Skeletal muscle tissue (tissue), 4 donors: ENCODE measurements around the gene SMU1. TPM values are rescaled to one million over a fixed set of nuclear protein-coding genes. Genes with fewer than 3 reads are reported as not detected.
A peak's percentile ranks its signal among the peaks of the same experiment; 100 is the strongest.

Source experiments
- H3K27ac ChIP-seq: one replicate; pipeline ENCODE4 v1.7.0; 2013; ENCODE audit warnings: mild to moderate bottlenecking, low read depth, low read length, inconsistent platforms
- H3K27me3 ChIP-seq, 3 donors: one replicate each; pipeline ENCODE4 v1.7.0; 2013; ENCODE audit warnings: low read length in 3 of 3; ENCODE audit not compliant: control insufficient read depth in 3 of 3, insufficient read depth in 3 of 3
- H3K36me3 ChIP-seq, 3 donors: one replicate each; pipeline ENCODE4 v1.7.0; 2013; ENCODE audit warnings: low read length in 3 of 3; ENCODE audit not compliant: control insufficient read depth in 3 of 3, insufficient read depth in 3 of 3
- H3K4me1 ChIP-seq, 3 donors: one replicate each; pipeline ENCODE4 v1.7.0; 2013; ENCODE audit warnings: low read length in 3 of 3, mild to moderate bottlenecking in 3 of 3; ENCODE audit not compliant: control insufficient read depth in 3 of 3, insufficient read depth in 3 of 3
- H3K4me3 ChIP-seq, 3 donors: one replicate each; pipeline ENCODE4 v1.7.0; 2013; ENCODE audit warnings: low read length in 3 of 3
- H3K9ac ChIP-seq, 3 donors: one replicate each; pipeline ENCODE4 v1.7.0; 2013; ENCODE audit warnings: low read length in 3 of 3, mild to moderate bottlenecking in 3 of 3, moderate library complexity in 2 of 3, low read depth in 1 of 3
- H3K9me3 ChIP-seq, 3 donors: one replicate each; pipeline ENCODE4 v1.7.0; 2013; ENCODE audit warnings: low read length in 3 of 3; ENCODE audit not compliant: control insufficient read depth in 3 of 3
- total RNA-seq: library from RNA; depleted of rRNA; stranded (reverse); fragments of >200 nt; gene quantifications from one replicate; pipeline ENCODE4 v1.2.3, GENCODE V29; 2014
- donor health status: Osteomylitis.

The SMU1 gene
- total RNA-seq, 1 donor from 2014 or later = 30.3 TPM

DNA sequence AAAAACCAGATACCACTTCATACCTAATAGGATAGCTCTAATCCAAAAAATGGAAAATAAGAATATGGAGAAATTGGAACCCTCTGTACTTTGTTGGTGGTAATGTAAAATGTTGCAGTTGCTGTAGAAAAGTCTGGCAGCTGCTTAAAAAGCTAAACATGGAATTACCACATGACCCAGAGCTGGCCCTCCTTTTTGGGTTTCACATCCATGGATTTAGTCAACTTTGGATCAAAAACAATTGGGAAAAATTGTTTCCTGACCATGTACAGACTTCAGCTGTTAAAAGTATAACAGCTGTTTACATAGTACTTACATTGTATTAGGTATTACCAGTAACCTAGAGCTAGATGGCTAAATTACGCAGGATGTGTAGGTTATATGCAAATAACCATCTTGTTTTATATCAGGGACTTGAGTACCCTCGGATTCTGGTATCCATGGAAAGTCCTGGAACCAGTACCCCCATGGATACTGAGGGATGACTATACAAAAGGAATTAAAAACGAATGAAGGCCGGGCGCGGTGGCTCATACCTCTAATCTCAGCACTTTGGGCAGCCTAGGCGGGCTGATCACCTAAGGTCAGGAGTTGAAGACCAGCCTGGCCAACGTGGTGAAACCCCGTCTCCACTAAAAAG is 35.6 kb downstream of the SMU1 start:
- Histone ChIP-seq H3K27ac (no peak overlapping the region), H3K4me1 (peaks cover 0 to 11% (median 11%) of the 10 kb centered on the region in 3 donors), H3K36me3 (peaks cover 20 to 38% (median 36%) of the 10 kb centered on the region in 3 donors)

DNA sequence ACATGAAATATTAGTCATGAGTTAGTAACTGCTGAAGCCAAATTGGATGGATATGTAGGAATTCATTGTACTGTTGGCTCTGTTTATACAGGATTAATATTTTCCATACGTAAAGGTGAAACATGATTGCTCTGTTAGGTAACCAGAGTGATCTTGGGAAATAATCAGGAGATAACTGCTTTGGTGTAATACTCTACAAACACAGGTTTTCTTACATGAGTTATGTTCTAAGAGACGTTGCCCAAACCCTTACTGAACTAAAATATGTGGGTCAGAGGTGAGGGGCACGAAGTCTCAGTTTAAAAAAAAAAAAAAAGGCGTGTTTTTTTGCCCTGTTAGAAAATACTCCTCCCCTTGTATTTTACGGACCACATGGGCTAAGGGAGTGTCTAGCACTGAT is 43.6 kb downstream of the SMU1 start:
- Histone ChIP-seq H3K9me3 (no peaks in the 10 kb centered on the region), H3K27ac (no peak overlapping the region), H3K4me3 (no peak overlapping the region), H3K4me1 (peaks cover 0 to 12% (median 10%) of the 10 kb centered on the region in 3 donors), H3K9ac (no peak overlapping the region), H3K27me3 (no peaks in the 10 kb centered on the region), H3K36me3 (peaks cover 23 to 73% (median 66%) of the 10 kb centered on the region in 3 donors)

More for the DNA sequence above, 35.6 kb downstream of the SMU1 start:
- no peak overlapping the region for H3K9ac ChIP-seq
- no peak overlapping the region for H3K4me3 ChIP-seq
- no peaks in the 10 kb centered on the region for H3K27me3 ChIP-seq
- no peaks in the 10 kb centered on the region for H3K9me3 ChIP-seq

DNA sequence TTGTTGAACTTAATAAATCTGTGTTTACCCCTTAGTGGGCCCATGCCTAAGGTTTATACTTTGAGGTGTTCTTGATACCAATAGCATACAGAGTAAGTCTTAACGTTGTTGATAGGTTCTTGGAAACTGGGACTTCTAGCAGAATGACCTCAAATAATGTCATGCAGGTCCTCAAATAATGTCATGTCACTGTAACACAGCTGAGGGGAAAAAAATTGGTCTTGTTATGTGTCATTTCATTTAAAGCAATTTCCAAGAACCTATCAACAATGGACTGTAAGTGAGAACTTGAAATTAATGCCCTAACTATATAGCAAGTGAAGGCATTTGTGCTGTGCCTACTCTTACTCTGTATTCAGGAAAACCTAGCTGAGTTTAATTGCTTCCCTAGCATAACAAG is 44.2 kb downstream of the SMU1 start:
- Histone ChIP-seq H3K9me3 (no peaks in the 10 kb centered on the region), H3K27ac (no peak overlapping the region), H3K27me3 (no peaks in the 10 kb centered on the region), H3K9ac (no peak overlapping the region), H3K4me3 (no peak overlapping the region), H3K36me3 (peaks cover 24 to 70% (median 60%) of the 10 kb centered on the region in 3 donors), H3K4me1 (peaks cover 0 to 12% (median 10%) of the 10 kb centered on the region in 3 donors)

DNA sequence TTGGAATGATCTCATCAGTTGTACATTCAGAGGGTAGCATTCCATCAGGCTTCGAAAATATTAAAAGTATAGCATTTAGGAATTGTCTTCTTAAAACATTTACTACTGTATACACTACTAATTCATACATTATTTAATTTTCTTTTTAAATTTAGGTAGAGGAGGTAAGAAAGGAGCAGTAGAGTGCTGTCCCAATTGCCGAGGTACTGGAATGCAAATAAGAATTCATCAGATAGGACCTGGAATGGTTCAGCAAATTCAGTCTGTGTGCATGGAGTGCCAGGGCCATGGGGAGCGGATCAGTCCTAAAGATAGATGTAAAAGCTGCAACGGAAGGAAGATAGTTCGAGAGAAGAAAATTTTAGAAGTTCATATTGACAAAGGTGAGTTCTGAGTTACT is 46.2 kb downstream of the SMU1 start:
- Histone ChIP-seq H3K27me3 (no peaks in the 10 kb centered on the region), H3K9me3 (no peaks in the 10 kb centered on the region), H3K27ac (no peak overlapping the region), H3K4me1 (peaks cover 7 to 24% (median 20%) of the 10 kb centered on the region in 3 donors), H3K4me3 (no peak overlapping the region), H3K36me3 (peaks cover 17 to 61% (median 43%) of the 10 kb centered on the region in 3 donors), H3K9ac (no peak overlapping the region)

DNA sequence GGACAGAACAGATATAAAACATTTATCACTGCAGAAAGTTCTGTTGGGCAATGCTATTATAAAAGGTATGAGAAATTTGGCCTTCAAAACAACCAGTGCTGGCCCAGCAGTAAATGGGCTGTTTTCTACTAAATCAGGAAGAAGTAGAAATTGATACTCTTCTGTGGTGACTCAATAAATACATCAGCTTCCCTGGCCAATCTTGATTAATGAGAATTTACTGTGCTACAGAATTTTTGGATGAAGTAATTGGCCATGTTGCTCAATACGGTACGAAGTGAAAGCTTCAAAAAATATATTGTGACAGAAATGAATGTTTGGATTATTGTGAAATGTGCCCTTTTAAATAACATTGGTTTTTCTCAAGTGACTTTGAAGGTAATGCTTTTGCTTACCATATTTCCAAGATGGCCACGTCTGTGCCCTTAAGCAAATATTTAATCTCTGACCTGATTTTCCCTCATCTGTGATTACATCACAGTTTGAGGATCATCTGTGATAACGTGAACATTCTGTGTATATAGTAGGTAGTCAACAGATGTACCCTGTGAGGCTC is 47.2 kb downstream of the SMU1 start:
- Histone ChIP-seq H3K27ac (no peak overlapping the region), H3K9ac (no peak overlapping the region), H3K4me1 (peaks cover 10 to 29% (median 23%) of the 10 kb centered on the region in 3 donors), H3K9me3 (no peaks in the 10 kb centered on the region), H3K4me3 (no peak overlapping the region), H3K27me3 (no peaks in the 10 kb centered on the region), H3K36me3 (peaks cover 13 to 53% (median 34%) of the 10 kb centered on the region in 3 donors)

DNA sequence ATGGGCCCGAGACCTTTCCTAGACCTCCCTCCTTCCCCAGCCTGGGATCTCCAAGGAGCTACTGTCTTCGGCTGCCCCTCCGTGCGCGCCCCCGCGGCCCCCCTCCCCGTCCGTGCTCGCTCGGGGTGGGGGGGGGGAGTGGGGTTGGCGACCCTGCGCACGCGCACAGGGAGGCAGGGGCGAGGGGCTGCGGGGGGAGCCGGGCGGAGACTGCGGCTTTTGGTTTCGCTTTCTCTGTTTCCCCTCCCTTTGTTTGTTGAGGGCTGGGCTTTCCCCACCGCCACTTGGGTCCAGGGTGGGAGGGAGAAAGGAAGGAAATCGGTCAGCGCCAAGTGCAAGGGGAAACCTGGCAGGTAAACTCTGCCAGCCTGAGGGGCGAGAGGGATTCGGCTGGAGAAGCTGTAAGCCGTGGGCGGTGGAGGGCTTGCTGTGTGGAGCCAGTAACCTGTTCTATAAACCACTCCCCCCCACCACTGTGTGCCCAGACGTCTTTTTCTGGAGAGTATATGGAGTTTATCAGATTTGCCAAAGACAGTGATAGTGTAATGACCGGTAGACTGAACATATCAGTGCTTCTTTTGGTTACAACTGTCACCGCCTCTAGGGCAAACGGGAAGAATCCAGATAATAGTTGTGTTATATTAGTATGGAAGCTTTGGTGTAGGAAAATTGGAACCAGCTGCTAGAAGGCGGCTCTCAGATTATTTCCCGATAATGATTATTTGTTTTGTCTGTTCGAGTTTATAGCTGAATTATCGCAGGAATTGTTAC is 50.7 kb downstream of the SMU1 start:
- Histone ChIP-seq H3K4me1 (peaks cover 18 to 42% (median 33%) of the 10 kb centered on the region in 3 donors), H3K9ac (peak overlapping the region; percentile 95 to 99 (median 96)), H3K27me3 (no peaks in the 10 kb centered on the region), H3K36me3 (peaks cover 10 to 25% (median 17%) of the 10 kb centered on the region in 3 donors), H3K27ac (peak overlapping the region; percentile 98), H3K9me3 (no peaks in the 10 kb centered on the region), H3K4me3 (peak overlapping the region; percentile 95 to 99 (median 98))

DNA sequence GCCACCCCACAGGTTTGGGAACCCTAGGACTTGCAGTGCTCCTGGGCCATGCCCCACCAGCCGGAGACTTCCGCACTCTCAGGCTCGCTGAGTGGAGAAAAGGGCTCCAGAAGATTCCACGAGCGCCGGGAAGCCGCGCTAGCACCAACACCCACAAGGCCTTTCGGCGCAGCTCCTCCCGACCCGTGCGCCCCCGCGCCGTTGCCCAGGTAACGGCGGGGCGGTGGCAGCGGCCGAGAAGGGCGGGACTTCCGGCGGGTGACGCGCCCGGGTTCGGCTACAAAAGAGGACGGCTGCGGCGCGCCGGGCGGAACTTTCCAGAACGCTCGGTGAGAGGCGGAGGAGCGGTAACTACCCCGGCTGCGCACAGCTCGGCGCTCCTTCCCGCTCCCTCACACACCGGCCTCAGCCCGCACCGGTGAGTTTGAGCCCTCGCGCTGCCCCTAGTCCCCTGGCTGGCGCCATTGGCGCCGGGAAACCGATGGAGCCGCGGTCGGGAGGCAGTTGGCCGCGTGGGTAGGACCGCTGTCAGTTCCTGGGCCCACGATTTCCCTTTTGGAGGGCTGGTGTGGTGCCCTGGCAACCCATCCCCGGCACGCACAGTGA is 51.4 kb downstream of the SMU1 start, which contains the start of gene DNAJA1:
DNAJA1 (plus strand) TSS at position 308 of the 606 bp plus-strand sequence. CDS start 1,212 bp downstream, outside the sequence.
- Histone ChIP-seq H3K36me3 (peaks cover 9 to 19% (median 13%) of the 10 kb centered on the region in 3 donors), H3K27ac (peak within 1 kb of the TSS; percentile 98), H3K9ac (peak within 1 kb of the TSS; percentile 95 to 99 (median 96)), H3K27me3 (no peaks in the 10 kb centered on the region), H3K9me3 (no peaks in the 10 kb centered on the region), H3K4me1 (peaks cover 18 to 42% (median 33%) of the 10 kb centered on the region in 3 donors), H3K4me3 (peak within 1 kb of the TSS; percentile 95 to 99 (median 98))

DNA sequence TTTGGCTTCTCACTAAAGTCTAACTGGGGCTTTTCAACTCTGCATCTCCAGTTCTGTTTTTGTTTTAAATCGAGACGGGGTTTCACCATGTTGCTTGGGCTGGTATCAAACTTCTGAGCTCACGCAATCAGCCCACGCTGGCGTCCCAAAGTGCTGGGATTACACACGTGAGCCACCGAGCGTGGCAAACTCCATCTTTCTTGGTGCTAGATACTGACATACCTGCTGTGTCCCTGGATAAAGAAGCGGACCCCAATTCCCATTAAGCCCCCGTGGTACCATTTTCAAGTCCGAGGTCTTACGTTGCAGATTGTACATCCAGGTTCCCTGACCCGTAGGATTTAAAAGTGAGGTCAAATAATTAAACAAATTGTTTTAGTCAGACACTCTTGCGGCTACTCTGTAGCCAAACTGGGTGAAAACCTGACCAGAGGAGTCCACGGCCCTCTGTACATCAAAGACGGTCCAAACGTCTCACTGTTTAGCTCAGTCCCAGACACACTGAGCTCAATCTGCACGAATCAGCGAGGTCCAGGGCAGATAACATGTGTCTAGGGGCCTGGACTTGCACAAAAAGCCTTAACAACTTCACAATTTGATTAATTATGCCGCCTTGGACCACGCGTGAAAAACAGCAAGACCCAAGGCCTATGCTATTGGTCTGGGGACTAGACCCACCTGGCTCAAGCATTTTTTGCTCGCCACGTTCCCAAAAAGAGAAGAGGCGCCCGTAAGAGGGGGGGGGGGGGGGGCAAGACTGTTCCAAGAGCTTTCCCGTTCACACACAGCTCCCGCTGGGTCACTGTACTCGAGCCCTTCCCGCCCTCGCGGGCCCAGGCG is 52.1 kb downstream of the SMU1 start:
- Histone ChIP-seq H3K36me3 (peaks cover 6 to 18% (median 13%) of the 10 kb centered on the region in 3 donors), H3K9ac (peak overlapping the region; percentile 76 to 95 (median 81)), H3K9me3 (no peaks in the 10 kb centered on the region), H3K27ac (peak overlapping the region; percentile 98), H3K27me3 (no peaks in the 10 kb centered on the region), H3K4me1 (peaks cover 18 to 41% (median 33%) of the 10 kb centered on the region in 3 donors), H3K4me3 (peak overlapping the region; percentile 95 to 99 (median 98))

DNA sequence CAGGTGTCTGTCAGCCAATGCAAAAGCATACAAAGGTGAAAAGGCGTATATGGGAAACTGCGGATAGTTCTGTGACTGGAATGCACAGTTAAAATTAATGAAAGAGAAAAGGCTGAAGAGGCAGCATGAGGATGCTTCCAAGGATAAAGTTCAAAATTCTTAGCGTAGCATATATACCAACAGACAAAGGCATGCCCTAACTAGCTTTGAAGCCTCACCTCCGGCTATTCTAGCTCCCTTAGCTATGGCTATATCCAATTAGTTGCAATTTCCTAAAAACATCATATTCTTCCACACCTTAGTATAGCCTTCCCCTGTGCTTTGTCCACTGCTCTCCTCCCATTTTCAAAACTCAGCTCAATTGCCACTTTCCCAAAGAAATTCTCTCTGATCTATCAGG is 52.8 kb downstream of the SMU1 start:
- Histone ChIP-seq H3K4me3 (peak overlapping the region in 2 of 3 donors; percentile 95 to 99), H3K36me3 (peaks cover 2 to 14% (median 13%) of the 10 kb centered on the region in 3 donors), H3K9ac (peak overlapping the region in 2 of 3 donors; percentile 76 to 81), H3K27ac (peak overlapping the region; percentile 98), H3K9me3 (no peaks in the 10 kb centered on the region), H3K27me3 (no peaks in the 10 kb centered on the region), H3K4me1 (peaks cover 18 to 35% (median 28%) of the 10 kb centered on the region in 3 donors)
